GM23338 (cell line): ENCODE results near the gene CTBP2. TPM values are rescaled to one million over a fixed set of nuclear protein-coding genes. Genes with fewer than 3 reads are reported as not detected.

Source experiments
- ATAC-seq: fragments of 200-7000 bp; cut with Tn5 transposase; 3 replicates; pipeline ENCODE4 v1.9.1; 2020
- DNase-seq: peaks from one replicate; pipeline ENCODE4 v3.0.0-alpha.2; 2015; ENCODE audit warnings: low spot score
- H2AFZ ChIP-seq: fragments of 200-600 bp; sonication (generic); 2 replicates; pipeline ENCODE4 v1.8.0; 2016; ENCODE audit warnings: antibody characterized with exemption, mild to moderate bottlenecking, moderate library complexity
- H3F3A ChIP-seq: fragments of 200-600 bp; sonication (generic); replicated peaks from 2 replicates; pipeline ENCODE4 v1.8.0; 2017; ENCODE audit warnings: antibody characterized with exemption, mixed run types, low read depth
- H3K27ac ChIP-seq: fragments of 200-600 bp; sonication (generic); 2 replicates; pipeline ENCODE4 v1.6.1; 2016; ENCODE audit warnings: low read depth
- H3K27me3 ChIP-seq: fragments of 200-600 bp; sonication (generic); 2 replicates; pipeline ENCODE4 v1.8.0; 2016; ENCODE audit warnings: mild to moderate bottlenecking, mixed run types, moderate library complexity; ENCODE audit not compliant: insufficient read depth
- H3K36me3 ChIP-seq: fragments of 200-600 bp; sonication (generic); 2 replicates; pipeline ENCODE4 v1.8.0; 2016; ENCODE audit warnings: mild to moderate bottlenecking; ENCODE audit not compliant: insufficient read depth
- H3K4me1 ChIP-seq: fragments of 200-600 bp; sonication (generic); 2 replicates; pipeline ENCODE4 v1.8.0; 2016; ENCODE audit warnings: mild to moderate bottlenecking, moderate library complexity; ENCODE audit not compliant: insufficient read depth
- H3K4me2 ChIP-seq: fragments of 200-600 bp; sonication (generic); 2 replicates; pipeline ENCODE4 v1.7.1; 2017; ENCODE audit warnings: mixed run types
- H3K4me3 ChIP-seq: fragments of 200-600 bp; sonication (generic); 2 replicates; pipeline ENCODE4 v1.6.1; 2016; ENCODE audit warnings: mixed run types
- H3K79me2 ChIP-seq: fragments of 200-600 bp; sonication (generic); replicated peaks from 2 replicates; pipeline ENCODE4 v1.8.0; 2017; ENCODE audit warnings: mild to moderate bottlenecking; ENCODE audit not compliant: insufficient read depth
- H3K9me2 ChIP-seq: fragments of 200-600 bp; sonication (generic); 2 replicates; pipeline ENCODE4 v1.8.0; 2017; ENCODE audit not compliant: insufficient read depth
- H4K20me1 ChIP-seq: fragments of 200-600 bp; sonication (generic); replicated peaks from 2 replicates; pipeline ENCODE4 v1.8.0; 2017; ENCODE audit warnings: mild to moderate bottlenecking; ENCODE audit not compliant: insufficient read depth
- H3K27ac Mint-ChIP-seq: 2 replicates; pipeline ENCODE4 v1.8.0; 2020; ENCODE audit warnings: inconsistent platforms, mild to moderate bottlenecking, moderate library complexity, mixed read lengths
- H3K27me3 Mint-ChIP-seq: 3 replicates; pipeline ENCODE4 v1.8.0; 2022; ENCODE audit warnings: low read depth, mild to moderate bottlenecking, moderate library complexity, mixed read lengths, inconsistent platforms; ENCODE audit not compliant: insufficient read depth, poor library complexity
- H3K36me3 Mint-ChIP-seq: 3 replicates; pipeline ENCODE4 v1.8.0; 2021; ENCODE audit warnings: low read depth, mild to moderate bottlenecking, inconsistent platforms, moderate library complexity, mixed read lengths
- H3K4me1 Mint-ChIP-seq: 3 replicates; pipeline ENCODE4 v1.8.0; 2020; ENCODE audit warnings: mild to moderate bottlenecking, inconsistent platforms, mixed read lengths
- H3K4me3 Mint-ChIP-seq: 3 replicates; pipeline ENCODE4 v1.8.0; 2021; ENCODE audit warnings: moderate library complexity, mild to moderate bottlenecking, inconsistent platforms, mixed read lengths
- H3K9me3 Mint-ChIP-seq: 3 replicates; pipeline ENCODE4 v1.8.0; 2020; ENCODE audit warnings: moderate library complexity, mild to moderate bottlenecking, inconsistent platforms, mixed read lengths
- CREB1 ChIP-seq: fragments of 250-450 bp; sonication (Bioruptor Pico); IDR thresholded peaks from 2 replicates; pipeline ENCODE4 v1.5.0; 2020; ENCODE audit warnings: low read depth, mild to moderate bottlenecking, moderate library complexity
- EZH2 ChIP-seq: fragments of 200-600 bp; sonication (generic); IDR thresholded peaks from one replicate; pipeline ENCODE4 v1.8.0; 2017; ENCODE audit warnings: antibody characterized with exemption, mild to moderate bottlenecking, low read depth; ENCODE audit not compliant: unreplicated experiment
- EZH2phosphoT487 ChIP-seq: fragments of 200-600 bp; sonication (generic); IDR thresholded peaks from one replicate; pipeline ENCODE4 v1.8.1; 2018; ENCODE audit warnings: antibody characterized with exemption; ENCODE audit not compliant: unreplicated experiment
- NANOG ChIP-seq: IDR thresholded peaks from 2 replicates; pipeline ENCODE4 v1.6.1; 2016; ENCODE audit warnings: antibody characterized with exemption, borderline replicate concordance
- POLR2AphosphoS5 ChIP-seq: IDR thresholded peaks from 2 replicates; pipeline ENCODE4 v1.6.1; 2016; ENCODE audit warnings: antibody characterized with exemption, low read depth
- STAT1 ChIP-seq: IDR thresholded peaks from one replicate; pipeline ENCODE4 v1.6.1; 2016; ENCODE audit warnings: antibody characterized with exemption; ENCODE audit not compliant: unreplicated experiment
- ZNF331 ChIP-seq: fragments of 250-450 bp; sonication (Bioruptor Pico); IDR thresholded peaks from 2 replicates; pipeline ENCODE4 v1.5.0; 2020; ENCODE audit warnings: low read depth, mild to moderate bottlenecking, moderate library complexity
- polyA plus RNA-seq: library from polyadenylated mRNA; unstranded; fragments of >200 nt; fragmentation: Nextera tagmentation; extraction: Ambion mirVana; gene quantifications from 2 replicates; pipeline ENCODE4 v1.2.1, GENCODE V29; 2016
- total RNA-seq: library from RNA; depleted of rRNA; stranded (reverse); fragments of >200 nt; shearing (Covaris generic); gene quantifications from 2 replicates; pipeline ENCODE4 v1.2.3, GENCODE V29; 2014
- TF ChIP-seq, protein P1 (sequence below), 2 experiments: fragments of 200-600 bp in 1 of 2; sonication (generic) in 1 of 2; conservative IDR thresholded peaks; 2 replicates each; pipeline versions ENCODE4 v1.5.1 to v1.6.1; 2016 to 2017; ENCODE audit warnings: antibody characterized with exemption in 2 of 2, low read depth in 2 of 2, mild to moderate bottlenecking in 2 of 2, moderate library complexity in 1 of 2
- TF ChIP-seq, protein P2 (sequence below): IDR thresholded peaks from 2 replicates; pipeline ENCODE4 v1.6.1; 2016; ENCODE audit warnings: antibody characterized with exemption
- TF ChIP-seq, protein P3 (sequence below): fragments of 250-450 bp; sonication (Bioruptor Pico); IDR thresholded peaks from 2 replicates; pipeline ENCODE4 v1.5.0; 2020; ENCODE audit warnings: mild to moderate bottlenecking, moderate library complexity

CTBP2 gene
- total and polyA plus RNA-seq, 2 experiments from 2014 or later = 133 to 265 TPM

DNA sequence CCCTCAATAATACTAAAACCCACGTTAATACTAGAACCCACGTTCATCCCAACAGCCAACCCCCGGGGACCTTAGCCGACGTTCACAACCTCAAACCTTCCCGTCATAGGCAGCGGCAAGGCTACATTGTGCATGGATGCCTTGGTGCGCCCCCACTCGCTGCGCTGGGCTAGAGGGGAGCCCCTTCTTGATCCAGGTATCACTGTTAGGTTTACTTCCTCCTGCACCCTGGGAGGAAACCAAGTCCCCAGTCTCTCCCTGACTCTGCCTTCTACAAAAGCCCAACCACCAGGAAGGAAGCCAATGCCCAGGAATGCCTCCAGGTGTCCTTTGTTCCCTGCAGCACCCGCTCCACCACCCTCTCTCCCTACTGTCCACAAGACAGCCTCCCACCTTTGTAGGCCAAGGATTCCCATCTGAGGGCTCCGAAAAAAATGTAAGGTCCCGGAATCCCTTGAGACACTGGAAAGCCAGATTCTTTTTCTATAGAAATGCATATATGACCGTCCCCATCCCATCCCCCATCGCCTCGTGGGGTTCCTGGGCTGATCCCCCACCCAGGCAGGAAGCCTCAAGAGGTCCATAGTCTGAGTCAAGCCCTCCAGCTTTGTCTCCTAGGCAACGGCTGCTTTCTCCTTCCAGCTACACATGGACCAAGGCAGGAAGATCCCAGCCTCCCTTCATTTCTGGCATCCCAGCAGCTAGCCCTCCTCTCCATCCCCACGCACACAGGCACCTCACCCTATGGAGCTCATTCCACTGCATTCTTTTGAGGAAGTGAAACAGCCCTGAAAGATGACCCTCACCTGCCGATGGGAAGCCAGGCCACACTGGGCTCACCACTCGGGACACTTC, 25.2 kb downstream of the CTBP2 start:
- peak overlapping the region; percentile 89 for H3K27ac ChIP-seq
- H3K4me3 ChIP-seq = peak overlapping the region; percentile 37; the same call in 1 of the 2 replicates
- peak overlapping the region; percentile 61 for H3K4me2 ChIP-seq
- Mint-ChIP-seq H3K27ac (peak overlapping the region; percentile 91), H3K4me3 (peak overlapping the region; percentile 60), H3K27me3 (peaks cover 26% of the 10 kb centered on the region), H3K36me3 (peaks cover 92% of the 10 kb centered on the region), H3K9me3 (no peaks in the 10 kb centered on the region; the same call in 2 of the 3 replicates), H3K4me1 (peaks cover 94% of the 10 kb centered on the region)
- peaks cover 94% of the 10 kb centered on the region for H3K4me1 ChIP-seq
- peak; percentile 75 for DNase-seq
- H3K36me3 ChIP-seq = peaks cover 21% of the 10 kb centered on the region
- H4K20me1 ChIP-seq = peaks cover 93% of the 10 kb centered on the region
- H3K9me2 ChIP-seq = no peaks in the 10 kb centered on the region
- H3F3A ChIP-seq = peaks cover 12% of the 10 kb centered on the region
- H2AFZ ChIP-seq = no peak overlapping the region
- peak; percentile 40 for ATAC-seq
- H3K27me3 ChIP-seq = no peaks in the 10 kb centered on the region
- TF ChIP-seq CREB1 = no peak
- TF ChIP-seq EZH2phosphoT487 = no peak
- no peak for TF ChIP-seq NANOG
- TF ChIP-seq, protein P1, sequence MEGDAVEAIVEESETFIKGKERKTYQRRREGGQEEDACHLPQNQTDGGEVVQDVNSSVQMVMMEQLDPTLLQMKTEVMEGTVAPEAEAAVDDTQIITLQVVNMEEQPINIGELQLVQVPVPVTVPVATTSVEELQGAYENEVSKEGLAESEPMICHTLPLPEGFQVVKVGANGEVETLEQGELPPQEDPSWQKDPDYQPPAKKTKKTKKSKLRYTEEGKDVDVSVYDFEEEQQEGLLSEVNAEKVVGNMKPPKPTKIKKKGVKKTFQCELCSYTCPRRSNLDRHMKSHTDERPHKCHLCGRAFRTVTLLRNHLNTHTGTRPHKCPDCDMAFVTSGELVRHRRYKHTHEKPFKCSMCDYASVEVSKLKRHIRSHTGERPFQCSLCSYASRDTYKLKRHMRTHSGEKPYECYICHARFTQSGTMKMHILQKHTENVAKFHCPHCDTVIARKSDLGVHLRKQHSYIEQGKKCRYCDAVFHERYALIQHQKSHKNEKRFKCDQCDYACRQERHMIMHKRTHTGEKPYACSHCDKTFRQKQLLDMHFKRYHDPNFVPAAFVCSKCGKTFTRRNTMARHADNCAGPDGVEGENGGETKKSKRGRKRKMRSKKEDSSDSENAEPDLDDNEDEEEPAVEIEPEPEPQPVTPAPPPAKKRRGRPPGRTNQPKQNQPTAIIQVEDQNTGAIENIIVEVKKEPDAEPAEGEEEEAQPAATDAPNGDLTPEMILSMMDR (conservative IDR thresholded peaks at IDR 0.05; ENCODE audit: low read depth in 2 of 2) = no peak
- TF ChIP-seq POLR2AphosphoS5 = no peak
- TF ChIP-seq, protein P2, sequence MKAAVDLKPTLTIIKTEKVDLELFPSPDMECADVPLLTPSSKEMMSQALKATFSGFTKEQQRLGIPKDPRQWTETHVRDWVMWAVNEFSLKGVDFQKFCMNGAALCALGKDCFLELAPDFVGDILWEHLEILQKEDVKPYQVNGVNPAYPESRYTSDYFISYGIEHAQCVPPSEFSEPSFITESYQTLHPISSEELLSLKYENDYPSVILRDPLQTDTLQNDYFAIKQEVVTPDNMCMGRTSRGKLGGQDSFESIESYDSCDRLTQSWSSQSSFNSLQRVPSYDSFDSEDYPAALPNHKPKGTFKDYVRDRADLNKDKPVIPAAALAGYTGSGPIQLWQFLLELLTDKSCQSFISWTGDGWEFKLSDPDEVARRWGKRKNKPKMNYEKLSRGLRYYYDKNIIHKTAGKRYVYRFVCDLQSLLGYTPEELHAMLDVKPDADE = no peak
- no peak for TF ChIP-seq STAT1
- no peak for TF ChIP-seq ZNF331 (CRISPR knock-in tag)
- no peak for TF ChIP-seq EZH2
- TF ChIP-seq, protein P3, sequence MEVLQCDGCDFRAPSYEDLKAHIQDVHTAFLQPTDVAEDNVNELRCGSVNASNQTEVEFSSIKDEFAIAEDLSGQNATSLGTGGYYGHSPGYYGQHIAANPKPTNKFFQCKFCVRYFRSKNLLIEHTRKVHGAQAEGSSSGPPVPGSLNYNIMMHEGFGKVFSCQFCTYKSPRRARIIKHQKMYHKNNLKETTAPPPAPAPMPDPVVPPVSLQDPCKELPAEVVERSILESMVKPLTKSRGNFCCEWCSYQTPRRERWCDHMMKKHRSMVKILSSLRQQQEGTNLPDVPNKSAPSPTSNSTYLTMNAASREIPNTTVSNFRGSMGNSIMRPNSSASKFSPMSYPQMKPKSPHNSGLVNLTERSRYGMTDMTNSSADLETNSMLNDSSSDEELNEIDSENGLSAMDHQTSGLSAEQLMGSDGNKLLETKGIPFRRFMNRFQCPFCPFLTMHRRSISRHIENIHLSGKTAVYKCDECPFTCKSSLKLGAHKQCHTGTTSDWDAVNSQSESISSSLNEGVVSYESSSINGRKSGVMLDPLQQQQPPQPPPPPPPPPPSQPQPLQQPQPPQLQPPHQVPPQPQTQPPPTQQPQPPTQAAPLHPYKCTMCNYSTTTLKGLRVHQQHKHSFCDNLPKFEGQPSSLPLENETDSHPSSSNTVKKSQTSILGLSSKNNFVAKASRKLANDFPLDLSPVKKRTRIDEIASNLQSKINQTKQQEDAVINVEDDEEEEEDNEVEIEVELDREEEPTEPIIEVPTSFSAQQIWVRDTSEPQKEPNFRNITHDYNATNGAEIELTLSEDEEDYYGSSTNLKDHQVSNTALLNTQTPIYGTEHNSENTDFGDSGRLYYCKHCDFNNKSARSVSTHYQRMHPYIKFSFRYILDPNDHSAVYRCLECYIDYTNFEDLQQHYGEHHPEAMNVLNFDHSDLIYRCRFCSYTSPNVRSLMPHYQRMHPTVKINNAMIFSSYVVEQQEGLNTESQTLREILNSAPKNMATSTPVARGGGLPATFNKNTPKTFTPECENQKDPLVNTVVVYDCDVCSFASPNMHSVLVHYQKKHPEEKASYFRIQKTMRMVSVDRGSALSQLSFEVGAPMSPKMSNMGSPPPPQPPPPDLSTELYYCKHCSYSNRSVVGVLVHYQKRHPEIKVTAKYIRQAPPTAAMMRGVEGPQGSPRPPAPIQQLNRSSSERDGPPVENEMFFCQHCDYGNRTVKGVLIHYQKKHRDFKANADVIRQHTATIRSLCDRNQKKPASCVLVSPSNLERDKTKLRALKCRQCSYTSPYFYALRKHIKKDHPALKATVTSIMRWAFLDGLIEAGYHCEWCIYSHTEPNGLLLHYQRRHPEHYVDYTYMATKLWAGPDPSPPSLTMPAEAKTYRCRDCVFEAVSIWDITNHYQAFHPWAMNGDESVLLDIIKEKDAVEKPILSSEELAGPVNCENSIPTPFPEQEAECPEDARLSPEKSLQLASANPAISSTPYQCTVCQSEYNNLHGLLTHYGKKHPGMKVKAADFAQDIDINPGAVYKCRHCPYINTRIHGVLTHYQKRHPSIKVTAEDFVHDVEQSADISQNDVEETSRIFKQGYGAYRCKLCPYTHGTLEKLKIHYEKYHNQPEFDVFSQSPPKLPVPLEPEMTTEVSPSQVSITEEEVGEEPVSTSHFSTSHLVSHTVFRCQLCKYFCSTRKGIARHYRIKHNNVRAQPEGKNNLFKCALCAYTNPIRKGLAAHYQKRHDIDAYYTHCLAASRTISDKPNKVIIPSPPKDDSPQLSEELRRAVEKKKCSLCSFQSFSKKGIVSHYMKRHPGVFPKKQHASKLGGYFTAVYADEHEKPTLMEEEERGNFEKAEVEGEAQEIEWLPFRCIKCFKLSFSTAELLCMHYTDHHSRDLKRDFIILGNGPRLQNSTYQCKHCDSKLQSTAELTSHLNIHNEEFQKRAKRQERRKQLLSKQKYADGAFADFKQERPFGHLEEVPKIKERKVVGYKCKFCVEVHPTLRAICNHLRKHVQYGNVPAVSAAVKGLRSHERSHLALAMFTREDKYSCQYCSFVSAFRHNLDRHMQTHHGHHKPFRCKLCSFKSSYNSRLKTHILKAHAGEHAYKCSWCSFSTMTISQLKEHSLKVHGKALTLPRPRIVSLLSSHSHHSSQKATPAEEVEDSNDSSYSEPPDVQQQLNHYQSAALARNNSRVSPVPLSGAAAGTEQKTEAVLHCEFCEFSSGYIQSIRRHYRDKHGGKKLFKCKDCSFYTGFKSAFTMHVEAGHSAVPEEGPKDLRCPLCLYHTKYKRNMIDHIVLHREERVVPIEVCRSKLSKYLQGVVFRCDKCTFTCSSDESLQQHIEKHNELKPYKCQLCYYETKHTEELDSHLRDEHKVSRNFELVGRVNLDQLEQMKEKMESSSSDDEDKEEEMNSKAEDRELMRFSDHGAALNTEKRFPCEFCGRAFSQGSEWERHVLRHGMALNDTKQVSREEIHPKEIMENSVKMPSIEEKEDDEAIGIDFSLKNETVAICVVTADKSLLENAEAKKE = no peak
- H3K79me2 ChIP-seq = peaks cover 100% of the 10 kb centered on the region
